Testis (tissue), 3 donors: Measurements from ENCODE around the gene HES2. TPM values are rescaled to one million over a fixed set of nuclear protein-coding genes. Genes with fewer than 3 reads are reported as not detected.
"Not testable (repeated sequence)": the region's sequence is repeated elsewhere in the genome, so short reads cannot be mapped to it uniquely, and the experiment has no call there.

Source experiments
- DNase-seq: peaks from one replicate; pipeline ENCODE4 v3.0.0-alpha.2; 2019
- H3K27ac ChIP-seq, 2 donors: fragments of 200-600 bp; sonication (generic); one replicate each; pipeline ENCODE4 v1.5.1; 2019
- H3K27me3 ChIP-seq: fragments of 200-600 bp; sonication (generic); one replicate; pipeline ENCODE4 v1.5.1; 2019
- H3K36me3 ChIP-seq: fragments of 200-600 bp; sonication (generic); one replicate; pipeline ENCODE4 v1.5.1; 2017; ENCODE audit warnings: low read depth; ENCODE audit errors: missing control alignments
- H3K4me1 ChIP-seq: fragments of 200-600 bp; sonication (generic); one replicate; pipeline ENCODE4 v1.5.1; 2019
- H3K4me3 ChIP-seq, 2 donors: fragments of 200-600 bp; sonication (generic); one replicate each; pipeline ENCODE4 v1.5.1; 2017 to 2019
- H3K9me3 ChIP-seq: fragments of 200-600 bp; sonication (generic); one replicate; pipeline ENCODE4 v1.5.1; 2017
- POLR2A ChIP-seq: fragments of 450-650 bp; IDR thresholded peaks from one replicate; pipeline ENCODE4 v1.6.1; 2017; ENCODE audit warnings: antibody characterized with exemption, mild to moderate bottlenecking, moderate library complexity
- WGBS, 2 donors: methylation state at CpG; one replicate each; pipeline ENCODE4 v1.1.5; 2018; 5-methylcytosine and 5-hydroxymethylcytosine counted together
- intact Hi-C: fragments of 100-400 bp; cut with DNase I; formaldehyde crosslinking; loops from one replicate; pipeline ENCODE4 v1.15.1; 2023; ENCODE audit warnings: low total_unique reads
- polyA plus RNA-seq: library from polyadenylated mRNA; stranded (reverse); fragments of 350-450 nt; fragmentation: Illumina TruSeq; extraction: RNeasy Lipid Tissue Mini Kit (QIAGEN cat#74804); gene quantifications from one replicate; pipeline ENCODE4 v1.2.3, GENCODE V29; 2014; ENCODE audit warnings: low read depth, low replicate concordance; ENCODE audit not compliant: insufficient read depth
- total RNA-seq, 2 donors: library from RNA; depleted of rRNA; stranded (reverse); fragments of >200 nt; gene quantifications; one replicate each; pipeline ENCODE4 v1.2.3, GENCODE V29; 2016
- TF ChIP-seq, protein P1 (sequence below), 3 experiments: fragments of 450-650 bp in 2 of 3; fragments of 200-600 bp in 1 of 3; sonication (generic) in 1 of 3; IDR thresholded peaks; one replicate each; pipeline ENCODE4 v1.5.1; 2016 to 2019; ENCODE audit warnings: antibody characterized with exemption in 3 of 3, mild to moderate bottlenecking in 2 of 3, moderate library complexity in 1 of 3

The HES2 gene
- total and polyA plus RNA-seq, 3 donors from 2014 or later: 2.4 to 5.0 (median 2.6) TPM

DNA sequence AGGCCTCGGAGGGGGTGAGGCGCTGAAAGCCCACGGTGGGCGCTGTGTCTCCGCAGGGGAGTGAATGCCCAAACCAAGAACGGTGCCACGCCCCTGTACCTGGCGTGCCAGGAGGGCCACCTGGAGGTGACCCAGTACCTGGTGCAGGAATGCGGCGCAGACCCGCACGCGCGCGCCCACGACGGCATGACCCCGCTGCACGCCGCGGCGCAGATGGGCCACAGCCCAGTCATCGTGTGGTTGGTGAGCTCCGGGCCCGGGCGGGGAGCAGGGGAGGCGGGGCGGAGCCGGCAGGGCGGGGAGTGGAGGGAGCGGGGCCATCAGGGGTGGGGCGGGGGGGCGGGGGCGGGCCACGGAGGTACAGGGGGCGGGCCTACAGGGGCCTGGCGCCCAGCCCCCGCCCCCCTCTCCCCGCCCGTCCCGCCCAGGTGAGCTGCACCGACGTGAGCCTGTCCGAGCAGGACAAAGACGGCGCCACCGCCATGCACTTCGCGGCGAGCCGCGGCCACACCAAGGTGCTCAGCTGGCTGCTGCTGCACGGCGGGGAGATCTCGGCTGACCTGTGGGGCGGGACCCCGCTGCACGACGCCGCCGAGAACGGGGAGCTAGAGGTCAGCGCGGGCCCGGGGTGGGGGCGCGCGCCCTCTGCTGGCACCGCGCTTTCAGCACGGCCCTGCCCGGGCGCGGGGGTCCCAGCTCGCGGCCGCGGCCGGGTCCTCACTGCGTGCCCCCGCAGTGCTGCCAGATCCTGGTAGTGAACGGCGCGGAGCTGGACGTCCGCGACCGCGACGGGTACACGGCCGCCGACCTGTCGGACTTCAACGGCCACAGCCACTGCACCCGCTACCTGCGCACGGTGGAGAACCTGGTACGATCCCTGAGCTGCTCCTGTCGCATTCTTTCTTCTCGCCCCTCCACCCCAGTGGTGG, 20.7 kb upstream of the HES2 start:
- peak; percentile 65 for DNase-seq
- Histone ChIP-seq H3K4me1 (peaks cover 18% of the 10 kb centered on the region), H3K4me3 (peak overlapping the region; percentile 31 to 38), H3K9me3 (no peaks in the 10 kb centered on the region), H3K27ac (no peak overlapping the region), H3K27me3 (no peaks in the 10 kb centered on the region), H3K36me3 (no peaks in the 10 kb centered on the region)
- intact Hi-C loops: no loop called here
- no peak for TF ChIP-seq POLR2A
- TF ChIP-seq, protein P1, sequence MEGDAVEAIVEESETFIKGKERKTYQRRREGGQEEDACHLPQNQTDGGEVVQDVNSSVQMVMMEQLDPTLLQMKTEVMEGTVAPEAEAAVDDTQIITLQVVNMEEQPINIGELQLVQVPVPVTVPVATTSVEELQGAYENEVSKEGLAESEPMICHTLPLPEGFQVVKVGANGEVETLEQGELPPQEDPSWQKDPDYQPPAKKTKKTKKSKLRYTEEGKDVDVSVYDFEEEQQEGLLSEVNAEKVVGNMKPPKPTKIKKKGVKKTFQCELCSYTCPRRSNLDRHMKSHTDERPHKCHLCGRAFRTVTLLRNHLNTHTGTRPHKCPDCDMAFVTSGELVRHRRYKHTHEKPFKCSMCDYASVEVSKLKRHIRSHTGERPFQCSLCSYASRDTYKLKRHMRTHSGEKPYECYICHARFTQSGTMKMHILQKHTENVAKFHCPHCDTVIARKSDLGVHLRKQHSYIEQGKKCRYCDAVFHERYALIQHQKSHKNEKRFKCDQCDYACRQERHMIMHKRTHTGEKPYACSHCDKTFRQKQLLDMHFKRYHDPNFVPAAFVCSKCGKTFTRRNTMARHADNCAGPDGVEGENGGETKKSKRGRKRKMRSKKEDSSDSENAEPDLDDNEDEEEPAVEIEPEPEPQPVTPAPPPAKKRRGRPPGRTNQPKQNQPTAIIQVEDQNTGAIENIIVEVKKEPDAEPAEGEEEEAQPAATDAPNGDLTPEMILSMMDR (IDR thresholded peaks at IDR 0.05): peak in 1 of 3 experiments; percentile 22
- 18 to 20% methylated on average over 8 to 32 of the region's 101 CpGs for WGBS, 2 donors

DNA sequence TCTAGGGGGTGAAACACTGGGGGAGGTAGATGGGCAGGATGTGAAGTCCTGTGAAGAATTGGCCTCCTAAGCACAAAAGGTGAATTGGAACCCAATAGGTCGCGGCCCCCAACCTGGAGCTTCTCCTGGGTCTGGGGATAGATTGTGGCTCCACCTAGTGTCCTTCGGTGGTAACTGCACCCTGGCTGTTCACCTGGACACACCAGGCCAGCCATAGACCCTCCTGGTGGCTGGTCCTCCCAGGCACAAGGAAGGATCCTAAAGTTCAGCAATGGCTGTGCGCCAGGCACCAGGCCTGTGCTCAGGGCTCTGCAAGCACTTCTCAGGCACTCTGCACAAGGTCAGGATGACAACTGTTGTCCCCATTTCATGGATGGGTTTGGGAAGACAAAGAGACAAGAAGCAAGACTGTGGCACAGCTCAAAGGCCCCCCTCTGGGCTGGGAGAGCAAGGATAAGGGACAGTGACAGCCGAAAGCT, 18.4 kb upstream of the HES2 start:
- peak overlapping the region; percentile 45 to 56 for H3K27ac ChIP-seq
- peaks cover 22% of the 10 kb centered on the region for H3K4me1 ChIP-seq
- WGBS, 2 donors: 28% methylated on average over 3 to 5 of the region's 5 CpGs
- H3K36me3 ChIP-seq: no peaks in the 10 kb centered on the region
- H3K27me3 ChIP-seq: no peaks in the 10 kb centered on the region
- H3K4me3 ChIP-seq: no peak overlapping the region
- DNase-seq: peak; percentile 88
- TF ChIP-seq, protein P1 (IDR thresholded peaks at IDR 0.05): peak; percentile 90 to 97 (median 93)
- TF ChIP-seq POLR2A: no peak
- intact Hi-C loops: no loop called here
- no peaks in the 10 kb centered on the region for H3K9me3 ChIP-seq

DNA sequence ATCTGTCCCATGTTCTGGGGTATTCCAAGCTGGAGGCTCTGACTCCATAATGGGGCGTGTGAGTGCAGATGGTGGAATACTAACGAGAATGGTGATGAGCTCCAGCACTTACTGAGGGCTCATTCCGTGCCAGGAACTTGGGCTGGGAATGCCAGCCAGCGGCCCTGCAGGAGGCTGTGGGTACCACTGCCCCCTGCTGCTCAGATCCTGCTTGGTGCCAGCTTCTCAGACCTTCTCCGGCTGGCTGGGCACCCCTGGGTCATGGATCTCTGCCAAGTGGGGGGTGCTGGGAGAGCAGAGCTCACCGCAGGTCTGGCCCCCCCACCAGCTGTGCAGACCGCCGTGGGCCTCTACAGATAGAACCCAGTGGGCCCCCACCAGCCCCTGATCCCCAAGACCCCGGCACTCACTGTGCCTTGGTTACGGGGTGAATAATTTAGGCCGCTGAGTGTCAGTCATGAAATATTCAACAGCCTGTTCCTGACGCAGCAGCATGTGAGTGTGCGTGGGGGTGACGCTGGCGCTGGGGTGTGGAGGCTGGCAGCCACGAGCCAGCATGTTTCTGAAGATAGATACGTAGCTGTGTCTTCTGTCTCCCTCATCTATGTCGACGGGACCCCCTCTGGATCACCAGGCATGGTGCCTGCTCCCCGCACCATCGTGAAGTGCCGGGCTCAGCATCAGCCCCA, 17.4 kb upstream of the HES2 start:
- DNase-seq: peak; percentile 79
- TF ChIP-seq, protein P1 (IDR thresholded peaks at IDR 0.05): peak in 1 of 3 experiments; percentile 33
- H3K36me3 ChIP-seq, H3K27me3 ChIP-seq, H3K9me3 ChIP-seq, H3K4me3 ChIP-seq, intact Hi-C loops: not testable (repeated sequence)
- H3K27ac ChIP-seq: peak overlapping the region; percentile 45 to 56
- H3K4me1 ChIP-seq: peaks cover 22% of the 10 kb centered on the region
- 40 to 60% methylated on average over 11 to 21 of the region's 22 CpGs for WGBS, 2 donors

DNA sequence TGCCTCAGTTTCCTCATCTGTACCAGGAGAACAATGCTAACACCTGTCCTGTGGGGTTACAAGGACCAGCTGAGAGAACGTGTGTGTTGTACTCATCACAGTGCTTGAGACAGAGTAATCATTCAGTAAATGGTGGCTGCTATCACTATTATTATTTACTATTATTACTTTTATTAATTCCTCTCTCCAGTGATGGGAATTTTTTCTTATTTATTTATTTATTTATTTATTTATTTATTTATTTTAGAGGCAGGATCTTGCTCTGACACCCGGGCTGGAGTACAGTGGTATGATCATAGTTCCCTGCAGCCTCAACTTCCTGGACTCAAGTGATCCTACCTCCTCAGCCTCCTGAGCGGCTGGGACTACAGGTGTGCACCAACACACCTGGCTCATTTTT, 16.6 kb upstream of the HES2 start:
- intact Hi-C loops, H3K36me3 ChIP-seq, H3K4me3 ChIP-seq, DNase-seq, H3K27me3 ChIP-seq, H3K9me3 ChIP-seq: not testable (repeated sequence)
- Histone ChIP-seq H3K27ac (peak overlapping the region in 1 of 2 donors; percentile 50), H3K4me1 (peaks cover 22% of the 10 kb centered on the region)
- 76 to 86% methylated on average over 3 of the region's 3 CpGs for WGBS, 2 donors

DNA sequence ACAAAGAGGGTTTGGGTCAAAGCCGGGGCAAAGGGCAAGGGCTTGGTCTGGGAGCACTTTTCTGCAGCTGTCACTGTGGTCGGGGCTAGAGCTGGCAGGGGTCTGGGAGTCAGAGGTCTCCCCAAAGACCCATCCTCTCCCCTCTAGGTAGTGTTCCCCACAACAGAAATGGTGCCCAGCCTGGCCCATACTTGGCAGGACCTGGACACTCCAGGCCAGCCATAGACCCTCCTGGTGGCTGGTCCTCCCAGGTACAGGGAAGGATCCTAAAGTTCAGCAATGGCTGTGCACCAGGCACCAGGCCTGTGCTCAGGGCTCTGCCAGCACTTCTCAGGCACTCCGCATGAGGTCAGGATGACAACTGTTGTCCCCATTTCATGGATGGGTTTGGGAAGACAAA, 15.8 kb upstream of the HES2 start:
- Histone ChIP-seq H3K9me3 (no peaks in the 10 kb centered on the region), H3K4me1 (peaks cover 22% of the 10 kb centered on the region), H3K36me3 (no peaks in the 10 kb centered on the region), H3K27ac (peak overlapping the region; percentile 19 to 50), H3K4me3 (no peak overlapping the region), H3K27me3 (no peaks in the 10 kb centered on the region)
- DNase-seq: no peak
- TF ChIP-seq, protein P1 (IDR thresholded peaks at IDR 0.05): no peak
- TF ChIP-seq POLR2A: no peak
- intact Hi-C loops: no loop called here
- WGBS, 2 donors: 68 to 95% methylated on average over 3 of the region's 3 CpGs
